Kidney capillary endothelial cell (primary cell): ENCODE data around the gene DDOST.
"Not testable (repeated sequence)": the region's sequence is repeated elsewhere in the genome, so short reads cannot be mapped to it uniquely, and the experiment has no call there.

ENCODE experiments used
- DNase-seq: peaks from one replicate; pipeline ENCODE4 v3.0.0-alpha.2; 2018; ENCODE audit warnings: low spot score

The DDOST gene

GRCh38 chr1:20625176-20626097, 35.7 kb downstream of the DDOST start:
- no peak for DNase-seq

GRCh38 chr1:20624709-20625108, 36.5 kb downstream of the DDOST start:
- DNase-seq: no peak

DNA sequence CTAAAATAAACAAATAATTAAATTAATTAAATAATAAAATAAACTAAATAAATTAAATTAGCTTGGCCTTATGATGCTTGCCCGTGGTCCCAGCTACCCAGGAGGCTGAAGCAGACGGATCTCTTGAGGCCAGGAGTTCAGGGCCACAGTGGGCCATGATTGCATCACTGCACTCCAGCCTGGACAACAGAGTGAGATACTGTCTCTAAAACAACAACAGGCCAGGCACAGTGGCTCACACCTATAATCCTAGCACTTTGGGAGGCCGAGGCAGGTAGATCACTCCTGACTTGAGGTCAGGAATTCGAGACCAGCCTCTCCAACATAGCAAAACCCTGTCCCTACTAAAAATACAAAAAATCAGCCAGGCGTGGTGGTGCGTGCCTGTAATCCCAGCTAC, 40.2 kb downstream of the DDOST start:
- no peak for DNase-seq

GRCh38 chr1:20619999-20620398, 41.2 kb downstream of the DDOST start:
- no peak for DNase-seq

DNA sequence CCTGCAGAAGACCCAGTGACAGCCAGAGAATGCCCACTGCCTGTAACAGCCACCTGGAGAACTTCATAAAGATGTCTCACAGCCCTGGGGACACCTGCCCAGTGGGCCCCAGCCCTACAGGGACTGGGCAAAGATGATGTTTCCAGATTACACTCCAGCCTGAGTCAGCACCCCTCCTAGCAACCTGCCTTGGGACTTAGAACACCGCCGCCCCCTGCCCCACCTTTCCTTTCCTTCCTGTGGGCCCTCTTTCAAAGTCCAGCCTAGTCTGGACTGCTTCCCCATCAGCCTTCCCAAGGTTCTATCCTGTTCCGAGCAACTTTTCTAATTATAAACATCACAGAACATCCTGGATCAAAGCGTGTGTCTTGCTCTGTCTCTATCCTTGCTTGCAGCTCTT, 42.6 kb downstream of the DDOST start:
- no peak for DNase-seq

- no peak for DNase-seq
Measured at GRCh38 chr1:20616847-20617487, 44.2 kb downstream of the DDOST start.

DNA sequence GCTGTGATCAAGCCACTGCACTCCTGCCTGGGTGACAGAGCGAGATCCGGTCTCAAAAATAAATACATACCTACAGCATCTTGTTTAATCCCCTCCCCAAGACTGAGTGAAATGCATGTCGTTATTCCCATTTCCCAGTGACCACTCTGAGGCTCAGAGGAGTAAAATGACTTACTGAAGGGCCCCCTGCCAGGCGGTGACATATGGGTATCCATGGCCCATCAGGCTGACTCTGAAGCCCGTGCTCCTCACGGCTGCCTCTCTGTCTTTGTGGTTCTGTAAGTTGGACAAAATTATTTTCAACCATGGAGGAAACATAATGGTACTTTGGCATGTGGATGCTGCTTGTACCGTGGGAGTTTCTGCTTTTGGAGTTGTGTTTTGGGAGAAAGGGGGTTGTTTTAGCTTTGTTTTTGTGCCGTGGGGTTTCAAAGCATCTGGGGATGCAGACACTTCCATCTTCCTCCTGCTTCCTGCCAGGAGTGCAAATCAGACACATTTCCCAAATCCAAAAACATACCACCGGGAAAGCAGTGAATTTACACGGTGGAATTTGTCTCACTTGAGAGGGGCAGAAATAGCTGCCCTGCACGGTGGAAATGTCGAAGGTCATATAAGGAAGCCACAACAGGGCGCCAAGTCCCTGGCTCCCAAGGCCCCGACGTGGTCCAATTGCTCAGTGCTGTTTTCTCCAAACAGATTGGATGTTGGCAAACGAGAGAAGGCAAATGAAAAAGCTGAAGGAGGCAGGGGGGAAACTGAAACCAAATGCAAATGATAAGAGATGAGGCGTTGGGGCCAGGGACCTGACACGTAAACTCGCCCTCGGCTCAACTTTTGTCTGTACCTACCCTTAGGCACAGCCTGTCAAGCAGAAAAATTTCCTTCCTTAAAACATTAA, 45.0 kb downstream of the DDOST start:
- DNase-seq: no peak

GRCh38 chr1:20614131-20614579, 47.0 kb downstream of the DDOST start:
- DNase-seq: no peak

DNA sequence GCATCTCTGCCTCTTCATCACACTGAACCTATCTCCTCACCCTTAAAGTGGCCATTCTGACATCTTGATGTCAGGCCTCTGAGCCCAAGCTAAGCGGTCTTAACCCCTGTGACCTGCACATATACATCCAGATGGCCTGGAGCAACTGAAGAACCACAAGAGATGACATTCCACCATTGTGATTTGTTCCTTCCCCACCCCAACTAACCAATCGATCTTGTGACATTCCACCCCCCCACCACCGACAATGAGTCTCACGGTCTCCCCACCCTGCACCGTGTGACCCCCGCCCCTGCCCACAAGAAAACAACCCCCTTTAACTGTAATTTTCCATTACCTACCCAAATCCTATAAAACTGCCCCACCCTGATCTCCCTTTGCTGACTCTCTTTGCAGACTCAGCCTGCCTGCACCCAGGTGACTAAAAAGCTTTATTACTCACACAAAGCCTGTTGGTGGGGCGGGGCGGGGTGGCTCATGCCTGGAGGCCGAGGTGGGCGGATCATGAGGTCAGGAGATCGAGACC, 48.9 kb downstream of the DDOST start:
- DNase-seq: no peak

GRCh38 chr1:20611652-20612051, 49.5 kb downstream of the DDOST start:
- no peak for DNase-seq

GRCh38 chr1:20610970-20611369, 50.2 kb downstream of the DDOST start:
- no peak for DNase-seq

- no peak for DNase-seq
Measured at GRCh38 chr1:20609541-20609940, 51.6 kb downstream of the DDOST start.

DNA sequence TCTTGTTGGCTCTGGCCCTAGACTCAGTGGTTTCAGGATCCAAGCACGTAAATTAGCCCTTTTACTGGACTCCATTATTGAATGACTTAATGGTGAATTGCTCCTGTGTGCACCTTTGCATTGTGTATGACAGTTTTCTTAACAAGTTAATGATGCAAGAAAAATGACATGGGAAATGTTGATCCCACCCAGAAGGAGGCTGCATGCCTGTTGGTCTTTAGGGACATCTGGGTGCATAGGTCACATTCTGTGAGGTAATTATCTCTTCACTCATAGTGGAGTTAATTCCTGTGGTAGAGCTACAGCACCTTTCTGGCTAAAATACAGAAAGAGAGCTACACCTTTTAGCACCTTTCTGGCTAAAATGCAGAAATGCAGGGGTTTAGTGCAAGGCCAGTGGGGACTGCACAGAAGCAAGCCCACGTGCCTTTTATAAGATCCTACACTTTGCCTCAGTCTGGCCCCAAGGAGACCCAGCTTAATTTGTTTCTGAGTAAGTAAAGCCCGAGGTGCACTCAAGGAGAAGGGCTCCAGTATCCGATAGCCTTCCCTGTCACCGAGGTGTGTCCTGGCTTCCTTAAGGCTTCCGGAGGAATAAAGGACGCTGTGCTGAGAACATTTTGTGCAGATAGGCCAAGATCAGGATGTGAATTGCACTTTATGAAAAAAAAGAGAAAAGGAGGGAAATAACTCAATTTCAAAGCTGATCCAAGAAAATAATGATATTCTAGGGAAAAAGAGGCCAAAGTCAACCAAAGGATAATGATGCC, 54.2 kb downstream of the DDOST start:
- not testable (repeated sequence) for DNase-seq

DNA sequence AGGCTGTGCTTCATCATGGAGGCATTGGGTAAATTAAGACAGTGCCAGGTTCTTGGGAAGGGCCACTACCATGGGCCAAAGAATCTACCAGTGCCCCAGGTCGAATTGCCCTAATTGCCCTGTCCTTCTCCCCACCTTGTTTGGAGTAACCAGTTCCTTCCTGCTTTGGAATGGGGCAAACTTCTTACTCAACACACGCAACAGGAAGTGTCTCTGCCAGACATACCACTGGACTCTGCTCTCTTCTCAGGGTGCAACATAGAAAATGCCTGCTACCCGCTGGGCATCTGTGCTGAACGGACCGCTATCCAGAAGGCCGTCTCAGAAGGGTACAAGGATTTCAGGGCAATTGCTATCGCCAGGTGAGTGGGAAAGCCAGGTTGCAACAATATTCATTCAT, 56.5 kb downstream of the DDOST start:
- DNase-seq: no peak

DNA sequence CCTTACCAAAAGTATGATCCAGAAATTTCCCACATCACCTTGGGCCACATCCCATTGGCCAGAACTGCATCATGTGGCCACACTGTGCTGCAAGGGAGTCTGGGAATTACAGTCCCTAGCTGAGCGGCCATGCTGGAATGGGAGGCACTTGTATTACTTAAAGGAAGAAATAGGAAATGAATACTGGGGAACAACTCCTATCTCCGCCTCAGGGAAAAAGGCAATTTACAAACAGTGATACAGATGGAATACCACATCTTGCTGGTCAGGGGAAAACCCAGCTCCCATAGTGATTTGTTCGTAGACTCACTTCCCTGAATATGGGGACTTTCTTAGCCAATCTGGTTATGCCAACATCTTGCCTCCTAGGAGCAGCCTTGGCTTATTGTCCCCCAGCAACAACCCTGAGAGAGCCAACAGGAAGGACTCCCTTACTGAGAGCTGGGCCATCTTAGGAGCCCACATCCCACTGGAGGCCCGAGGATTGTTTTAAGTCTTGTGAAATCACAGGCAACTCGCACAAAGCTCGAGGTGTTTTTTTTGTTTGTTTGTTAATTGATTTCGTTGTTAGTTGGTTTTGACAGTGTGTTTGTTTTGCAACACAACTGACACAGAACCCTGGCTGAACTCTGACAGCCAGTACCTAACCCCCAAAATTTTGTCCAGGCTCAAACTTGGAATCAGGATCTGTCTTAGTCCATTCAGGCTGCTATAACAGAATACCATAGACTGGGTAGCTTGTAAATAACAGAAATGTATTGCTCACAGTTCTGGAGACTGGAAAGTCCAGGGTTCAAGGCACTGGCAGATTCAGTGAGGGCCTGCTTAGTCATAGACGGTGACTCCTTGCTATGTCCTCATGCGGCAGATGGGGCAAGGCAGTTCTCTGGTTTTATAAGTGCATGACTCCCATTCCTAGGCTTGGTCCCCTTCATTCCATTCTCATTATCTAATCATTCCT, 57.4 kb downstream of the DDOST start:
- DNase-seq: no peak

DNA sequence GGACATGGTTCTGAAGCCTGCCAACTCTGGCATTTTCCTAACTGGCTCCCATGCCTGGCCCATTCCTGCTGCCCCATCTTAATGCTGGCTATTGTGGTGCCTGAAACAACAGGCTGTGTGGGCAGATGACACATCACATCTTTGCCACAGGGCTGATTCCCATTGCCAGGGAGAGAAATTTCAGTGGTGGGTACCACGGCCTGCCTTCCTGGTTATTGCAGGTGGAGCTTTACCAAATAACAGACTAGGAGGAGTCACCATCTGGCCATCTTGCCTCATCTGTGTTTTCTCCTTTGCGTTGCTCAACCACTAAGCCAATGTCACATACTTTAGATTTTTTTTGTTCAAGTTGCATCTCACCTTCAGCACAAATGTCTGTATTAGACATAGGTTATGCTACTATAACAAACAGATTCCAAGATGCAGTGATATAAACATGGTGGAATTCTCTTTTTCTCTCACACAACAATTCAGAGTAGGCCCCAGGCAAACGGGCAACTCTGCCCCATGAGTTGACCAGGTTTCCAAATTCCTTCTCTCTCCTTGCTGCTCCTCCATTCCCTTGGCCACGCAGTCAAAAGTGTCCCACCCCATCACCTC, 58.2 kb downstream of the DDOST start:
- DNase-seq: no peak
